Measurements from ENCODE around the gene USP11.

USP11 gene

DNA sequence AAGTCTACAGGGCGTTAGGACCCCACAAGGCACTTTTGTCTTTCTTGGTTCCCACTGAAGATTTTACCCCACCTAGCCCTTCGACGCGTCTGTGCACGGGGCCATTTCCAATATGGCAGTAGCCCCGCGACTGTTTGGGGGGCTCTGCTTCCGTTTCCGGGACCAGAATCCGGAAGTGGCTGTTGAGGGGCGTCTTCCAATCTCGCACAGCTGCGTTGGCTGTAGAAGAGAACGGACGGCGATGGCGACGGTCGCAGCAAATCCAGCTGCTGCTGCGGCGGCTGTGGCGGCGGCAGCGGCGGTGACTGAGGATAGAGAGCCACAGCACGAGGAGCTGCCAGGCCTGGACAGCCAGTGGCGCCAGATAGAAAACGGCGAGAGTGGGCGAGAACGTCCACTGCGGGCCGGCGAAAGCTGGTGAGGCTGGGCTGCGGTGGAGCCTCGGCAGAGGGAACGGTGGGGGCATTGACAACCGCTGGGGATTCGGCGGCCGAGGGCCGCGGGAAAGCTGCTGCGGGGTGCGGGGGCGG, at the start of gene USP11:
USP11 (plus strand) TSS at position 207 of the 530 bp plus-strand sequence; CDS start at position 242, 35 bp downstream.
- no peaks in the 10 kb centered on the region for H3K27me3 Mint-ChIP-seq (ENCODE audit: low read depth)
- H3K4me1 Mint-ChIP-seq (ENCODE audit: low read depth), result peaks cover 9% of the 10 kb centered on the region
- peak within 1 kb of the TSS; percentile 100 for H3K27ac Mint-ChIP-seq
- DNase-seq (ENCODE audit: low spot score), result no peak
- peak within 1 kb of the TSS; percentile 96 for H3K4me3 Mint-ChIP-seq
- H3K9me3 Mint-ChIP-seq, result no peaks in the 10 kb centered on the region
- peaks cover 23% of the 10 kb centered on the region for H3K36me3 Mint-ChIP-seq (ENCODE audit: low read depth)

- no peaks in the 10 kb centered on the region for H3K27me3 Mint-ChIP-seq (ENCODE audit: low read depth)
- no peak overlapping the region for H3K4me3 Mint-ChIP-seq
- H3K4me1 Mint-ChIP-seq (ENCODE audit: low read depth), result no peaks in the 10 kb centered on the region
- no peak overlapping the region for H3K27ac Mint-ChIP-seq
- no peak for DNase-seq (ENCODE audit: low spot score)
- H3K9me3 Mint-ChIP-seq, result no peaks in the 10 kb centered on the region
- H3K36me3 Mint-ChIP-seq (ENCODE audit: low read depth), result peaks cover 26% of the 10 kb centered on the region
These were observed 48.3 kb upstream of the USP11 start for GRCh38 chrX:47184486-47184885.

DNA sequence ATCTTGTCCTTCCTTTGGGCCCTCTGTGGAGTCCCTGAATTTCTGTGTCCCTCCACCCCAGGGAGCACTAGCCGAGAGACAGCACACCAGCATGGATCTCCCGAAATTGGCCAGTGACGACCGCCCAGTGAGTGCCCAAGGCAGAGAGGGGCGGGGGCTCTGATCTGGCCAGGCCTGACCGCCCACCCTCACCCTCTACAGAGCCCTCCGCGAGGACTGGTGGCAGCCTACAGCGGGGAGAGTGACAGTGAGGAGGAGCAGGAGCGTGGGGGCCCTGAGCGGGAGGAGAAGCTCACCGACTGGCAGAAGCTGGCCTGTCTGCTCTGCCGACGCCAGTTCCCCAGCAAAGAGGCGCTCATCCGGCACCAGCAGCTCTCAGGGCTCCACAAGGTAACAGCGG, 47.6 kb upstream of the USP11 start:
- Mint-ChIP-seq H3K36me3 (ENCODE audit: low read depth) (peaks cover 25% of the 10 kb centered on the region), H3K27me3 (ENCODE audit: low read depth) (no peaks in the 10 kb centered on the region), H3K4me1 (ENCODE audit: low read depth) (peaks cover under 1% of the 10 kb centered on the region), H3K27ac (no peak overlapping the region), H3K4me3 (no peak overlapping the region), H3K9me3 (no peaks in the 10 kb centered on the region)
- no peak for DNase-seq (ENCODE audit: low spot score)

DNA sequence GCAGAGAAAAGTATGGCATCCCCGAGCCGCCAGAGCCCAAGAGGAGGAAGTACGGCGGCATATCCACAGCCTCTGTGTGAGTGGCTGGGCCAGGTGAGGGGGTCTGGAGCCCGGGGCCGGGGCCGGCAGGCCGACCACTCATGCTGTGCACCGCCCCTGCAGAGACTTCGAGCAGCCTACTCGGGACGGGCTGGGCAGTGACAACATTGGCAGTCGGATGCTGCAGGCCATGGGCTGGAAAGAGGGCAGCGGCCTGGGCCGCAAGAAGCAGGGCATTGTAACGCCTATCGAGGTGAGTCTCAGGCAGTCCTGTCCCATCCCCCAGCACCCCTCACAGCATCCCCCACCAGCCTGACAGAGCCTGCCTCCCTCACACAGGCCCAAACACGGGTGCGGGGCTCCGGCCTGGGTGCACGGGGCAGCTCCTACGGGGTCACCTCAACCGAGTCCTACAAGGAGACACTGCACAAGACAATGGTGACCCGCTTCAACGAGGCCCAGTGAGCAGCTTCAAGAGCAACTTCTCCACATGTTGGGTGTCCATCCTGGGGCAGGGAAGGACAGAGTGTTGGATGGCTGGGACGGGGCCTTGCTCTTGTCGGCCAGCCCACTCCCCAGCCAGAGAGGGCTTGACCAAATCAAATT, 46.6 kb upstream of the USP11 start:
- Mint-ChIP-seq H3K36me3 (ENCODE audit: low read depth) (peaks cover 20% of the 10 kb centered on the region), H3K4me3 (no peak overlapping the region), H3K27me3 (ENCODE audit: low read depth) (no peaks in the 10 kb centered on the region), H3K9me3 (no peaks in the 10 kb centered on the region), H3K4me1 (ENCODE audit: low read depth) (peaks cover 3% of the 10 kb centered on the region), H3K27ac (no peak overlapping the region)
- DNase-seq (ENCODE audit: low spot score), result no peak

- no peaks in the 10 kb centered on the region for H3K9me3 Mint-ChIP-seq
- no peaks in the 10 kb centered on the region for H3K27me3 Mint-ChIP-seq (ENCODE audit: low read depth)
- DNase-seq (ENCODE audit: low spot score), result no peak
- H3K4me3 Mint-ChIP-seq, result no peak overlapping the region
- no peak overlapping the region for H3K27ac Mint-ChIP-seq
- H3K36me3 Mint-ChIP-seq (ENCODE audit: low read depth), result peaks cover 20% of the 10 kb centered on the region
- peaks cover 3% of the 10 kb centered on the region for H3K4me1 Mint-ChIP-seq (ENCODE audit: low read depth)
These were observed 45.6 kb upstream of the USP11 start for GRCh38 chrX:47187106-47187677.

DNA sequence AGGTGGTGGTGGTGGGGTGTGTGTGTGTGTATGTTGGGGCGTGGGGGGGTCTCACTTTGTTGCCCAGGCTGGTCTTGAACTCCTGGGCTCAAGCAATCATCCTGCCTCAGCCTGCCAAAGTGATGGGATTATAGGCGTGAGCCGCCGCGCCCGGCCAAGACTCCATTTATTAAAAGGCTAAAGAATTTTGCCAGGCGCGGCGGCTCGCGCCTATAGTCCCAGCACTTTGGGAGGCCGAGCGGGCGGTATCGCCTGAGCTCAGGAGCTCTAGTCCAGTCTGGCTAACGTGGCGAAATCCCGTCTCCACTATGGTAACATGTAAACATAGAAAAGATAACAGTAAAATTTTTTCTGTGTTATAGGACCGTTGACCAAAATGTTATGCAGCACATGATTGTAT, 42.9 kb upstream of the USP11 start:
- Mint-ChIP-seq H3K27me3 (ENCODE audit: low read depth) (no peaks in the 10 kb centered on the region), H3K4me1 (ENCODE audit: low read depth) (peaks cover 18% of the 10 kb centered on the region), H3K36me3 (ENCODE audit: low read depth) (peaks cover 19% of the 10 kb centered on the region), H3K9me3 (no peaks in the 10 kb centered on the region), H3K27ac (no peak overlapping the region), H3K4me3 (no peak overlapping the region)
- no peak for DNase-seq (ENCODE audit: low spot score)

DNA sequence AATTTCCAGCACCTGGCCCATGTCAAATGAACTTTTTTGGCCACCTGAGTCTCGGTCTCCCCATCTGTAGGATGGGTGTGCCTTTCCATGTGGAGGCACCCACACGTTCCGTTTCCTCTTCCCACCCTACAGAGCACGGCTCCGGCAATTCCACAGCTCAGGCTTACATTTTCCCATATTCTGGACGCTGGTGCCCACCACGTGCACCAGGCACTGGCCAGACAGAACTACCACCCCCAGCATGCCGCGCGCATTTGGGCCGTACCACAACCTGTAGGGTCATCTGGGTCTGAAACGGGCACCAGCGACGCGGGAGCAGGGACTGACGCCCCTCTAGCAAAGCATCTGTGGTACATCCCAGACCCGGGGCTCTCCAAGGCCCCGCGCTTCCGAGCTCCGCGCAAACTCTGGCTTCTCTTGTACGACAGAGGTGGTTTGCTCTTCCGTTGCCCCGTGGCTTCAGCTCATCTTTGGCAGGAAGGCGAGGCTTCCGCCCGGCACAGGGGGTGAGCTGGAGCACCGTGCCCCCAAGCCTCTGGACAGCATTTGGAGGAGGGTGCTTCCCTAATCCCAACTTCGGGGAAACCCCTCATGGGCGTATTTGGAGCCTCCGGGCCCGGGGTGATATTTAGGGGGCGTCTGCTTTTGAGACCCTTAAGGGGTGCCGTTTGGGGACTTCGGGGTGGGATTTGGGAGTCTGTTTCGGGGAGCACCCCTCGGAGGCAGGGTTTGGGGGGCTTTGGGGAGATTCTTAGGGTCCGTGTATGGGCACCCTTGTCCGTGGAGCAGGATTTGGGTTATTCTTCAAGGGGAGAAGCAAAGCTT, 42.2 kb upstream of the USP11 start:
- H3K27me3 Mint-ChIP-seq (ENCODE audit: low read depth), result no peaks in the 10 kb centered on the region
- peak overlapping the region; percentile 94 for H3K27ac Mint-ChIP-seq
- peak overlapping the region; percentile 96 for H3K4me3 Mint-ChIP-seq
- H3K4me1 Mint-ChIP-seq (ENCODE audit: low read depth), result peaks cover 22% of the 10 kb centered on the region
- H3K36me3 Mint-ChIP-seq (ENCODE audit: low read depth), result peaks cover 17% of the 10 kb centered on the region
- H3K9me3 Mint-ChIP-seq, result no peaks in the 10 kb centered on the region
- DNase-seq (ENCODE audit: low spot score), result peak; percentile 82

- Mint-ChIP-seq H3K9me3 (no peaks in the 10 kb centered on the region), H3K27ac (peak overlapping the region; percentile 94), H3K36me3 (ENCODE audit: low read depth) (peaks cover 21% of the 10 kb centered on the region), H3K27me3 (ENCODE audit: low read depth) (no peaks in the 10 kb centered on the region), H3K4me3 (peak overlapping the region; percentile 96), H3K4me1 (ENCODE audit: low read depth) (peaks cover 29% of the 10 kb centered on the region)
- peak; percentile 17 for DNase-seq (ENCODE audit: low spot score)
These were observed 41.5 kb upstream of the USP11 start for GRCh38 chrX:47191331-47191730.

DNA sequence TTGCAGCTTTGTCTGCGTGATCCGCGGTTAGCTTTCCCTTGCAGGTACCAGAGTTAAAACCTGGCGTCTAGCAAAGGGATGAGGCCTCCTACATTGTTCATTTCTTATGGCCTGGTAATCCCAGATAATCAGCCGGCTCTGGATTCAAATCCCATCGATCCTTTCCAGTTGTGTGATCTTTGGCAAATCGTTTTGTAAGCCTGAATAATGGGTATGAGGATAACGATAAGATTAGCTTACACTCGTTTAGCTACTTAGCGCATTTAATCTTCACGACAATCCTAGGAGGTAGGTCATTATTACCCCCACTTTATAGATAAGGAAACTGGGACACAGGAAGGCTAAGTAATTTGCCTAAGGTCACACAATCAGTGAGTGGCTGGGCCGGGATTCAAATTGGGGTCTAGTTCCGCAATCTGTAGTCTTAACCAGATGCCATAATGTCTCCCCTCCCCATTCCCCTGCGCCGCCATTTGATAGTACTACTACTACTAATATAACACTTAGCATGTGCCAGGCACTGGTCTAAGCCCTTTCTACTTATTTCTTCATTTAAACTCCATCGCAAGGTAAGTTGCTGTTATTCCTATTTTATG, 40.9 kb upstream of the USP11 start:
- Mint-ChIP-seq H3K36me3 (ENCODE audit: low read depth) (peaks cover 18% of the 10 kb centered on the region), H3K4me1 (ENCODE audit: low read depth) (peaks cover 34% of the 10 kb centered on the region), H3K9me3 (no peaks in the 10 kb centered on the region), H3K4me3 (peak overlapping the region; percentile 96), H3K27ac (peak overlapping the region; percentile 94), H3K27me3 (ENCODE audit: low read depth) (no peaks in the 10 kb centered on the region)
- no peak for DNase-seq (ENCODE audit: low spot score)

GRCh38 chrX:47193475-47194193, 39.2 kb upstream of the USP11 start, which contains the start of gene UBA1:
UBA1 (plus strand) TSS chrX:47193829; CDS start chrX:47198803, 4,974 bp downstream.
- H3K36me3 Mint-ChIP-seq (ENCODE audit: low read depth), result peaks cover 22% of the 10 kb centered on the region
- peaks cover 34% of the 10 kb centered on the region for H3K4me1 Mint-ChIP-seq (ENCODE audit: low read depth)
- H3K27ac Mint-ChIP-seq, result peak within 1 kb of the TSS; percentile 99
- H3K4me3 Mint-ChIP-seq, result peak within 1 kb of the TSS; percentile 95
- H3K9me3 Mint-ChIP-seq, result no peaks in the 10 kb centered on the region
- no peaks in the 10 kb centered on the region for H3K27me3 Mint-ChIP-seq (ENCODE audit: low read depth)
- DNase-seq (ENCODE audit: low spot score), result peak; percentile 88

DNA sequence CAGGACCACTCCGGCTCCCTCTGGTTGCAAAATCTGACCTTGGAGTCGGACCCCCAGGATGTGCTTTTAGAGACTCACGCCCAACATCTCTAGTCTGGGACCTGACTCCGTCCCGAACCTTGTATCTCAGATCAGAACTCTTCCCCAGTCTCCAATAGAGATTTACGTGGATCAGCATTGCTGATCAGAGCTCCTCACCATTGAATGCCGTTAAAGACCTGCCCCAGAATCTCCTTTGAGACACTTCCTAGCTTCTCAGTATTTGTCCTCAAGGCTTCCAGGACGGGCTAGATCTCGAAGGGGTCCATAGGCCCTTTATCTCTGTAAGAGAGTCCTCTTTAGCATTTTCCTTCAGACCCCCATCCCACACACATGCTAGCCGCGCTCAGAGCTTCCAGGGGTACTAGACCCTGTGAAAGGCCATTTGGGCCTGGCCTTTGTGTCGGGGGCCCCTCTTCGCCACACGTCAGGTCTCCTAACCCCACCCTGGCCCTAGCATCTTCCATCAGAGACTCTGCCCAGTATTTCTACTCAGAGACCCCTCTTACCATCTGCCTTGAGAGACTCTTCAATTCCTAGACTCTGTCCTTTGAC, 38.5 kb upstream of the USP11 start:
- H3K36me3 Mint-ChIP-seq (ENCODE audit: low read depth), result peaks cover 29% of the 10 kb centered on the region
- H3K4me3 Mint-ChIP-seq, result peak overlapping the region; percentile 95
- H3K27me3 Mint-ChIP-seq (ENCODE audit: low read depth), result no peaks in the 10 kb centered on the region
- no peak for DNase-seq (ENCODE audit: low spot score)
- H3K4me1 Mint-ChIP-seq (ENCODE audit: low read depth), result peaks cover 34% of the 10 kb centered on the region
- peak overlapping the region; percentile 99 for H3K27ac Mint-ChIP-seq
- no peaks in the 10 kb centered on the region for H3K9me3 Mint-ChIP-seq

DNA sequence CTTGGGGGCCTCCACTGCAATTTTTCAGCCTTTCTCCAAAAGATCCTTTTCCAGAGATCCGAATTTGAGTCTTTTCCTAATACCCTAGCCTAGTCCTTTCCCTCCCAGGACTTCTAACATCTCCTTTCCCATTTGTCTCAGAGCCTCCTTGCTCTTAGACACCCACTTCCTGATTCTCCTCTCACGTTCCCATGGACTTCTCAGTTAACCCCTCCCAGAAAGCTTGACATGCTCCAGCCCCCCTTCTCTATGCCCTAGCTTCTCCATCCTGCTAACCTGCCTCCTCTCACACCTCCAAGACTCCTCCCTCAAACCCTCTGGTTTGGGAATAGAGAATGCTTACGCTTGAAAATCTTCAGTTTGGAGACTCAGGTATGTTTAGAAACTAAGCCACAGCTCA, 36.7 kb upstream of the USP11 start:
- Mint-ChIP-seq H3K4me3 (peak overlapping the region; percentile 95), H3K27ac (peak overlapping the region; percentile 81), H3K36me3 (ENCODE audit: low read depth) (peaks cover 40% of the 10 kb centered on the region), H3K27me3 (ENCODE audit: low read depth) (no peaks in the 10 kb centered on the region), H3K4me1 (ENCODE audit: low read depth) (peaks cover 31% of the 10 kb centered on the region), H3K9me3 (no peaks in the 10 kb centered on the region)
- no peak for DNase-seq (ENCODE audit: low spot score)

DNA sequence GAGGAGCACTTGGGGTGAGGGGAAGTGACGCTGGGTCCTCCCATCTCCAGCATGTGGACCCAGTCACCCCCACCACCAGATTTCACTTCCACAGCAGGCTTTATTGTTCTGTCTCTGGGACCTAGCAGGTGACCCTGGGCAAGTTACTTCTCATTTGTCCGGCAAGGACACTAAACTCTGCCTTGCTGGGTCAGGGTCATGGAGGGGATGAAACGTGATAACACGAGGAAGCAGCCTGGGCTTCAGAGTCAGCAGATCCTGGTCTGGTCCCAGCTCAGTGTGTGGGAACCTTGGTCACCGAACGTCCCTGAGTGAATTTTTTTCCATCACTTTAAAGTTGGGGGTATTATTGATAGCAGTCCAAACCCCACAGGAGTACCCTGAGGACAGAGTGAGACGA, 35.3 kb upstream of the USP11 start:
- Mint-ChIP-seq H3K9me3 (no peaks in the 10 kb centered on the region), H3K4me3 (no peak overlapping the region), H3K27ac (no peak overlapping the region), H3K36me3 (ENCODE audit: low read depth) (peaks cover 55% of the 10 kb centered on the region), H3K27me3 (ENCODE audit: low read depth) (no peaks in the 10 kb centered on the region), H3K4me1 (ENCODE audit: low read depth) (peaks cover 31% of the 10 kb centered on the region)
- DNase-seq (ENCODE audit: low spot score), result no peak

All from T-helper 2 cell treated with Interferon-gamma antibody and Interleukin-4, amounts not matched to agents 5 μg/mL and 100 μg/mL, for 36 hours (primary cell).